IPS-18c (cell line): ENCODE measurements around the gene COPG1.
A peak's percentile ranks its signal among the peaks of the same experiment; 100 is the strongest.
"Not testable (repeated sequence)": the region's sequence is repeated elsewhere in the genome, so short reads cannot be mapped to it uniquely, and the experiment has no call there.

Experiments used
- H3K4me3 ChIP-seq: 2 replicates; pipeline ENCODE4 v1.7.0; 2013; ENCODE audit warnings: low read depth, mild to moderate bottlenecking, low read length, moderate library complexity; ENCODE audit not compliant: insufficient read depth
- H3K9me3 ChIP-seq: one replicate; pipeline ENCODE4 v1.6.1; 2013; ENCODE audit warnings: mild to moderate bottlenecking, low read length, moderate library complexity; ENCODE audit not compliant: control insufficient read depth, insufficient read depth

COPG1 gene

GRCh38 chr3:129249284-129250065 is at the start of gene COPG1:
COPG1 (plus strand) TSS chr3:129249606; CDS start chr3:129249710, 104 bp downstream.
- H3K9me3 ChIP-seq = no peaks in the 10 kb centered on the region

GRCh38 chr3:129204473-129204872 is 44.9 kb upstream of the COPG1 start:
- H3K4me3 ChIP-seq = no peak overlapping the region
- H3K9me3 ChIP-seq = no peaks in the 10 kb centered on the region

More at GRCh38 chr3:129249284-129250065, at the start of gene COPG1:
- H3K4me3 ChIP-seq = peak within 1 kb of the TSS; percentile 98

- Histone ChIP-seq H3K4me3 (no peak overlapping the region), H3K9me3 (no peaks in the 10 kb centered on the region)
Measured at GRCh38 chr3:129205109-129205832, 44.1 kb upstream of the COPG1 start.

- Histone ChIP-seq H3K4me3 (no peak overlapping the region), H3K9me3 (no peaks in the 10 kb centered on the region)
Measured at GRCh38 chr3:129207479-129207878, 41.9 kb upstream of the COPG1 start.

- H3K9me3 ChIP-seq = no peaks in the 10 kb centered on the region
- no peak overlapping the region for H3K4me3 ChIP-seq
Measured at GRCh38 chr3:129211345-129211744, 38.1 kb upstream of the COPG1 start.

GRCh38 chr3:129211772-129212171 is 37.6 kb upstream of the COPG1 start:
- H3K4me3 ChIP-seq = no peak overlapping the region
- H3K9me3 ChIP-seq = no peaks in the 10 kb centered on the region

GRCh38 chr3:129213238-129213637 is 36.2 kb upstream of the COPG1 start:
- Histone ChIP-seq H3K4me3 (no peak overlapping the region), H3K9me3 (no peaks in the 10 kb centered on the region)

- Histone ChIP-seq H3K4me3 (no peak overlapping the region), H3K9me3 (no peaks in the 10 kb centered on the region)
Measured at GRCh38 chr3:129218742-129219141, 30.7 kb upstream of the COPG1 start.

- not testable (repeated sequence) for H3K9me3 ChIP-seq, H3K4me3 ChIP-seq
Measured at GRCh38 chr3:129224387-129224786, 25.0 kb upstream of the COPG1 start.

GRCh38 chr3:129224984-129225393 is 24.4 kb upstream of the COPG1 start:
- Histone ChIP-seq H3K4me3 (no peak overlapping the region), H3K9me3 (no peaks in the 10 kb centered on the region)

- Histone ChIP-seq H3K9me3 (no peaks in the 10 kb centered on the region), H3K4me3 (no peak overlapping the region)
Measured at GRCh38 chr3:129226374-129226773, 23.0 kb upstream of the COPG1 start.

GRCh38 chr3:129228891-129229585 is 20.4 kb upstream of the COPG1 start:
- H3K4me3 ChIP-seq = no peak overlapping the region

GRCh38 chr3:129230311-129231019 is 18.9 kb upstream of the COPG1 start:
- peaks cover under 1% of the 10 kb centered on the region for H3K9me3 ChIP-seq
- H3K4me3 ChIP-seq = no peak overlapping the region

More at GRCh38 chr3:129228891-129229585, 20.4 kb upstream of the COPG1 start:
- no peaks in the 10 kb centered on the region for H3K9me3 ChIP-seq

- Histone ChIP-seq H3K9me3 (peaks cover 3% of the 10 kb centered on the region), H3K4me3 (no peak overlapping the region)
Measured at GRCh38 chr3:129231331-129232119, 17.9 kb upstream of the COPG1 start.

GRCh38 chr3:129233538-129233937 is 15.9 kb upstream of the COPG1 start:
- Histone ChIP-seq H3K4me3 (no peak overlapping the region), H3K9me3 (peaks cover 3% of the 10 kb centered on the region)

GRCh38 chr3:129234441-129234840 is 15.0 kb upstream of the COPG1 start:
- Histone ChIP-seq H3K9me3 (peaks cover 3% of the 10 kb centered on the region), H3K4me3 (no peak overlapping the region)
